ENCODE measurements around the gene C1orf53.

The C1orf53 gene

DNA sequence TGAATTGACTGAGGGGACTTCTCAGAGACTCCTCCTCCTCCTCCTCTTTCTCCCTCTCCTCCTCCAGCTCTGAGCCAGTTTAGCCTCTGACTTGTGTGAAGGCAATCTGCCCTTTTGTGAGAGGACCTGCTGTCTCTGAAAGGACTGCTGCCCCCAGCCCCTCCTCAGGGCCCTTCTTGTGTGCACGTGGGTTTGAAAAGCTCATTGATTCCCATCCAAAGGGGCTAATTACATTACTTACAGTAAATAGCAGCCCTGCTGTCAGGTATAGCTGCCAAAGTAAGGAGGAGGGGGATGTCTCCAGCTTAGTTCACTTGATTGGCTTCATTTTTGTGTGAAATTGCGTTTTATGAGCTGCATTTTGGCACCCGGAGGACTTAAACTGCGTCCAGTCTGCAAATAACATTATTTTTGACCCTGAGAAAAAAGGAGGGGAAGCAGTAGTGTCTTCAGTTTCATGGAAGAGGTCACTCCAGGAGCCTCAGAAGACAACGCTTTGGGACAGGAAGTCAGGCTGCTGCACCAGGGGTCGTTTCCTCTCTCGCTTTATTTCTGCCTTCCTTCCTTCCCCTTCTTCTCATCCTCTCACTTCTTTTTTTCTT is 12.9 kb downstream of the C1orf53 start:
- H3K4me3 ChIP-seq (ENCODE audit: low read length in 2 of 2), result peak overlapping the region in 1 of 2 donors; percentile 49
- peaks cover 96 to 98% of the 10 kb centered on the region in 2 donors for H3K27me3 ChIP-seq (ENCODE audit: control insufficient read depth in 1 of 2, insufficient read depth in 2 of 2, low read length in 2 of 2)
- no peaks in the 10 kb centered on the region for H3K36me3 ChIP-seq (ENCODE audit: control insufficient read depth in 2 of 2, insufficient read depth in 2 of 2, low read length in 2 of 2)
- H3K9ac ChIP-seq (ENCODE audit: low read length in 2 of 2), result no peak overlapping the region
- peaks cover 48% of the 10 kb centered on the region for H3K4me1 ChIP-seq (ENCODE audit: control insufficient read depth, insufficient read depth, low read length)
- H3K27ac ChIP-seq (ENCODE audit: low read length), result no peak overlapping the region
- H3K9me3 ChIP-seq (ENCODE audit: control insufficient read depth in 2 of 2, low read length in 2 of 2), result peaks cover 0 to 2% of the 10 kb centered on the region in 2 donors

DNA sequence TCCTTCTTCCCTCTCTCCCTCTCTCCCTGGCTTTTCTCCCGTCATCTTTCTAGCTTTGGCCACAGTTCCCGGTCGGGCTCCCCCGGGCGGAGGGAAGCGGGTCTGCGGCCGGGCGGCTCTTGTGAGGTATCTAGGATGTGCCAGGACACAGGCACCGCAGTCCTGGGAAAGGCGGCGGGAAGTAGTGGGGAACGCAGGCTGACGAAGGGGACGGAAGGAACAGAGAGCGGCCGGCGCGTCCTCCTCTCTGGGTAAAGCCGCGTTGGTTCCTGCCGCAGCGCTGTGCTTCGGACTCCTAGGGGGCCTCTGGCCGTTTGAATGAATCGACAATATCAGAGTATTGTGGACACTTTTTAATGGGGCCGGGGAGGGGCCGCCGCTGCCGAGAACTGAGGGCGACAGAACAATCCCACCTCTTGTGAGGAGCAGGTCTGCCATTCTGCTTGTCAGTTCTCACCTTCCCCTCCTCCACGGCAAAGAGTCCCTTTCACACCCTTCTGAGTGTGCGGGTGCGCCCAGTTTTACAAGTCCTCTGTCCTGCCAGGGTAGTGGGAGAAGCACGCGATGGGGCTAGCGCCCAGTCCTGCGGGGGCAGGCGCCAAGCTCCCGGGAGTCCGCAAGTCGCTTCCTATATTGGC is 13.6 kb downstream of the C1orf53 start:
- peaks cover 97 to 99% of the 10 kb centered on the region in 2 donors for H3K27me3 ChIP-seq (ENCODE audit: control insufficient read depth in 1 of 2, insufficient read depth in 2 of 2, low read length in 2 of 2)
- H3K4me3 ChIP-seq (ENCODE audit: low read length in 2 of 2), result peak overlapping the region in 1 of 2 donors; percentile 49
- H3K4me1 ChIP-seq (ENCODE audit: control insufficient read depth, insufficient read depth, low read length), result peaks cover 44% of the 10 kb centered on the region
- H3K27ac ChIP-seq (ENCODE audit: low read length), result no peak overlapping the region
- H3K9me3 ChIP-seq (ENCODE audit: control insufficient read depth in 2 of 2, low read length in 2 of 2), result peaks cover 0 to 2% of the 10 kb centered on the region in 2 donors
- H3K36me3 ChIP-seq (ENCODE audit: control insufficient read depth in 2 of 2, insufficient read depth in 2 of 2, low read length in 2 of 2), result no peaks in the 10 kb centered on the region
- H3K9ac ChIP-seq (ENCODE audit: low read length in 2 of 2), result no peak overlapping the region

DNA sequence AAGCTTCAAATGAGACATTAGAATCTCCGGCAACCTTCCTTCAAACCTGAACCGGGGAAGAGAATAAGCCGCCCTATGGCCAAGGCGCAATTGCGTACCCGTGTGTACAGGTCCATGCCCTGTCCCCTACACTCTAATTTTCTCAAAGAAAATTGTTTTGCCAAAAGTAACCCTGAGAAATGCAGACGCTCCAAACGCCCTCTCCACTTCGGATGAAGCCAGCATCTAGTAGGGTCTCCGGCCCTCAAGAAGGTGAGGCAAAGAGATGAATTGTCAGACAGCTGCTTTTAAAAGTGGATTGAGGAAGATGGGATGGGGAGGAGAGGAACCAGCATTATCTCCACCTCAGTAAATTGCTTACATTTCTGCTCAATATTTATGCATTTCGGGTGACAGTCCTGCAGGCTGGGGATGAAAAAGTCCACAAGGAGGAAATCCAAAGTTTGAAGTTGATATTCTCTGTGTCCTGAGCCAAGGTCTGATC is 14.1 kb downstream of the C1orf53 start:
- Histone ChIP-seq H3K27me3 (ENCODE audit: control insufficient read depth in 1 of 2, insufficient read depth in 2 of 2, low read length in 2 of 2) (peaks cover 97 to 99% of the 10 kb centered on the region in 2 donors), H3K36me3 (ENCODE audit: control insufficient read depth in 2 of 2, insufficient read depth in 2 of 2, low read length in 2 of 2) (no peaks in the 10 kb centered on the region), H3K9me3 (ENCODE audit: control insufficient read depth in 2 of 2, low read length in 2 of 2) (peaks cover 0 to 2% of the 10 kb centered on the region in 2 donors), H3K4me1 (ENCODE audit: control insufficient read depth, insufficient read depth, low read length) (peaks cover 39% of the 10 kb centered on the region), H3K4me3 (ENCODE audit: low read length in 2 of 2) (peak overlapping the region in 1 of 2 donors; percentile 49), H3K9ac (ENCODE audit: low read length in 2 of 2) (no peak overlapping the region), H3K27ac (ENCODE audit: low read length) (no peak overlapping the region)

DNA sequence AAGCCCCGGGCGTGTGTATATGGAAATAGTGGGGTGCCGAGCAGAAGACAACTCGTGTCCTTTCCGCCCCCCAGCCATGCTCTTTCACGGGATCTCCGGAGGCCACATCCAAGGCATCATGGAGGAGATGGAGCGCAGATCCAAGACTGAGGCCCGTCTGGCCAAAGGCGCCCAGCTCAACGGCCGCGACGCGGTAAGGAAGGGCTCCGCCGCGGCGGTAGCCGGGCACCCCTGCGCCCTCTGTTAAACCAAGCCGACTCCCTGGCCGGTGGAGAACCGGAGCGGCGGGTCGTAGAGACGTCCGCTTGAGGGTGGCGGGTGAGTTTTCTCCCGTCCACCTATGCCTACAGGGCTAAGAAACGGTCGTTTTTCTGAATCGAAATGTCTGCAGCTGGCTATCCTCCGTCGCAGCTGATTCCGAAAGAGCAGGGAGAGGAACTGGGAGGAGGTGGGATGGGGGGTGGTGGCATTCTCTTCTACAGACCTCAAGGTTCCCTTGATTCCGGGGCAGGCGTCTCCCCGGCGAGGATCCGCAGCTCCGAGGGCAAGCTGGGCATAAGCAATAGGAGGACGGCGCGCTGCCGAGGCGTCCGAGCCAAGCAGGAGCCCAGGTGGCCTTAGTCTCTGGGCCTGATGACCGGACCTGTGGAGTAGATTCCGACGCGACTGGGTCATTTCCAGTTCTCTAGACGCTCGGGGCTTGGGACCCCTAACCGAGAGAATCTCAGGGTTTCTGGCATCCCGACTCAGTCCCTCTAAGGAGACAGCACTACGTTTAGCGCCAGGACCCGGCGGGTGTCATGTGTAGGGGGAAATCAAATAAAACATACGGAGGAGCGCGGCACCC is 15.6 kb downstream of the C1orf53 start:
- peaks cover 95 to 99% of the 10 kb centered on the region in 2 donors for H3K27me3 ChIP-seq (ENCODE audit: control insufficient read depth in 1 of 2, insufficient read depth in 2 of 2, low read length in 2 of 2)
- no peak overlapping the region for H3K9ac ChIP-seq (ENCODE audit: low read length in 2 of 2)
- H3K4me3 ChIP-seq (ENCODE audit: low read length in 2 of 2), result peak overlapping the region; percentile 26 to 59
- peaks cover 0 to 2% of the 10 kb centered on the region in 2 donors for H3K9me3 ChIP-seq (ENCODE audit: control insufficient read depth in 2 of 2, low read length in 2 of 2)
- no peak overlapping the region for H3K27ac ChIP-seq (ENCODE audit: low read length)
- H3K4me1 ChIP-seq (ENCODE audit: control insufficient read depth, insufficient read depth, low read length), result peaks cover 30% of the 10 kb centered on the region
- no peaks in the 10 kb centered on the region for H3K36me3 ChIP-seq (ENCODE audit: control insufficient read depth in 2 of 2, insufficient read depth in 2 of 2, low read length in 2 of 2)

DNA sequence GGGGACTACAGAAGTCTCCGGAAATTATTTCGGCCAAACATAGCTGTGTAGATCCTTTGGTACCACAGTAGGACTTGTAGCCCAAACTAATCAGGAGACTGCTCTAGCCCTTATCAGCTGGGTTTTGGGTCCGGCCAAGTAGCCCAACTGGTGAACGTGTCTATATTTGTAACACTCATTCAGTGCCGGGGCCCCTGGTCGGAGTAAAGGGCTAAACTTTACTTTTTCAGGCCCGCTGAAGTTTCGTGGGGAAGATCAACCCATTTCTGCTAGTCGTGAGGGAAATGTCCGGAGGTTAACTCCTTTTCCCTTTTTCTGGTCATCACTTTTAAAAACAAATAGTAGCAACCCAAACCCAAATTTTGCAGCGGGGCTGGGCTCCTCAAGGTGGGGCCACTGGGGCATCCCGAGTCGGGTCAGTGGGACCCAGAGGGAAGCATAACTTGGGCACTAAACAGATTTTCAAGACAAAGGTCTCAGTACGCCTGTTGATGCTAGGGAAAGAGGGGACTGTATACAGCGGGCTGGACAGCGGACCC is 16.4 kb downstream of the C1orf53 start:
- Histone ChIP-seq H3K36me3 (ENCODE audit: control insufficient read depth in 2 of 2, insufficient read depth in 2 of 2, low read length in 2 of 2) (no peaks in the 10 kb centered on the region), H3K4me1 (ENCODE audit: control insufficient read depth, insufficient read depth, low read length) (peaks cover 24% of the 10 kb centered on the region), H3K9ac (ENCODE audit: low read length in 2 of 2) (no peak overlapping the region), H3K27ac (ENCODE audit: low read length) (no peak overlapping the region), H3K27me3 (ENCODE audit: control insufficient read depth in 1 of 2, insufficient read depth in 2 of 2, low read length in 2 of 2) (peaks cover 87 to 92% of the 10 kb centered on the region in 2 donors), H3K4me3 (ENCODE audit: low read length in 2 of 2) (no peak overlapping the region), H3K9me3 (ENCODE audit: control insufficient read depth in 2 of 2, low read length in 2 of 2) (peaks cover 0 to 2% of the 10 kb centered on the region in 2 donors)

DNA sequence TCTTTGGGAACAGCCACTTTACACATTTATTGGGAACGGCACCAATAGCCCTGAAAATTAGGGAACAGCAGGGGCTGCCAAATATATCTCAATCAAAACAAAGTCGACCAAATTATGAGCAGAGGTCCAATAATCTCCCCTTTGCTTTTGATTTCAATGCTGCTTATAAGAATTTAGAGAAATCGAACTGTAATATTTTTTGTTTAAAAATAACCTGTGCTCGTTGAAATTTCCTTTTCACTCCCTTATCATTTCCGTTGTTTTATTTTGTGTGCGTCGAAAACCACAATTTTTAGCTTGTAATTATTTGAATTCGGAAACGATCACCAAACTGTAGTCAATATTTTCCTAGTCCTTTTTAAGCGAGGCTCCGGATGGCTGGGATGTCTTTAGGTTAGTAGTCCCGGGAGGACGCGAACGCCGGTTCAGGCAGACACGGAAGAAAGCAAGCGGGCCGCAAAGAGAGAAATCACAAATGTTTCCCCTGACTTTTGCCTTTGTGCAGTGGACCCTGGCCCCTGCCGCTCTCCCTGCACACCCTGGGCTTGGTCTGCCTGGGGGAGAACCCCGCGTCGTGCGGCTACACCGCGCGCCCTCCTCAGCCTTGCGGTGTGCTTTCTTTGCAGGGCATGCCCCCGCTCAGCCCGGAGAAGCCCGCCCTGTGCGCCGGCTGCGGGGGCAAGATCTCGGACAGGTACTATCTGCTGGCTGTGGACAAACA is 17.1 kb downstream of the C1orf53 start:
- Histone ChIP-seq H3K27me3 (ENCODE audit: control insufficient read depth in 1 of 2, insufficient read depth in 2 of 2, low read length in 2 of 2) (peaks cover 80 to 86% of the 10 kb centered on the region in 2 donors), H3K4me3 (ENCODE audit: low read length in 2 of 2) (no peak overlapping the region), H3K27ac (ENCODE audit: low read length) (no peak overlapping the region), H3K4me1 (ENCODE audit: control insufficient read depth, insufficient read depth, low read length) (peaks cover 24% of the 10 kb centered on the region), H3K36me3 (ENCODE audit: control insufficient read depth in 2 of 2, insufficient read depth in 2 of 2, low read length in 2 of 2) (no peaks in the 10 kb centered on the region), H3K9ac (ENCODE audit: low read length in 2 of 2) (no peak overlapping the region), H3K9me3 (ENCODE audit: control insufficient read depth in 2 of 2, low read length in 2 of 2) (peaks cover 0 to 2% of the 10 kb centered on the region in 2 donors)

DNA sequence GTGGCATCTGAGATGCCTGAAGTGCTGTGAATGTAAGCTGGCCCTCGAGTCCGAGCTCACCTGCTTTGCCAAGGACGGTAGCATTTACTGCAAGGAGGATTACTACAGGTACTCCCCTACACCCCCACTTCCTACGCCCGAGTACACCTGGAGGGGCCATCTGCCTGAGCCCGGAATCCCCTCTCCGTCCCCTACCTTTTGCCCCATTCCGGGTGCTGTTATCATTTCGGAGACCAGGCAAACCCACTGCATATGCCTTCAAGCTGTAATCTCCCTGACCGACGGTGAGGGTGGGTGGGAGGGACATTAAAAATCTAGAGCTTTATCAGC is 17.6 kb downstream of the C1orf53 start:
- Histone ChIP-seq H3K4me1 (ENCODE audit: control insufficient read depth, insufficient read depth, low read length) (peaks cover 24% of the 10 kb centered on the region), H3K9ac (ENCODE audit: low read length in 2 of 2) (no peak overlapping the region), H3K27me3 (ENCODE audit: control insufficient read depth in 1 of 2, insufficient read depth in 2 of 2, low read length in 2 of 2) (peaks cover 75 to 80% of the 10 kb centered on the region in 2 donors), H3K4me3 (ENCODE audit: low read length in 2 of 2) (no peak overlapping the region), H3K9me3 (ENCODE audit: control insufficient read depth in 2 of 2, low read length in 2 of 2) (peaks cover 0 to 2% of the 10 kb centered on the region in 2 donors), H3K27ac (ENCODE audit: low read length) (no peak overlapping the region), H3K36me3 (ENCODE audit: control insufficient read depth in 2 of 2, insufficient read depth in 2 of 2, low read length in 2 of 2) (no peaks in the 10 kb centered on the region)

DNA sequence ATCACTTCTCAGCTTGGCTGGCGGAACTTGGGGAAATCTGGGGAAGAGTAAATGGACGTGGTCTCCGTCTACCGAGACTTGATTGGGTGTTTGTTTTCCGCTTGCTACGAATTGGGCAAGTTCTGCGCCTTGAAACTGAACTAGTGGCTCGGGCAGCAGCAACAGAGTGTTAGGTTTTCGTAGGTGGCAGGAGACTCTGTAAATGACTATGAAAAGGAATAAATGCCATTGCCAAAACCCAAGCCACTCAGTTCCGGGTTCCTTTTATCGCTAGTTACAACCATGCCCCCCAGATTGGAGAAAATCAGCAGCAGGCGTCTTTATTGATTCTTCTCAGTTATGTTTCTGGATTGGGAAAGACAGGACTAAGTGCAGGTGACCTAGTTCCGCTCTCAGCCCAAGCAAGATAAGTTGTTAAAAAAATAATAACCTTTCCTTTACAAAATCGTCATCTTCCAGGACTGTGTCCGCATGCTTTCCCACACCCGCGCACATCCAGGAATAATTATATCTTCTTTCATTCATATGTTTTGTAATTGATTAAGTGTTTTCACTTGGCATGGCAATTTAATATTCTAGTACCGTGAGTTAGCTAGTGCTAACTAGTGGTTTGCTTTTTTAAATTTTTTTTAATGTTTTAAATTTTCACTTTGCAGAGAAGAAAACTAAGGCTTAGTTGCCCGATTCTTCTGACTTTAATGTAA is 18.1 kb downstream of the C1orf53 start:
- no peak overlapping the region for H3K9ac ChIP-seq (ENCODE audit: low read length in 2 of 2)
- no peaks in the 10 kb centered on the region for H3K36me3 ChIP-seq (ENCODE audit: control insufficient read depth in 2 of 2, insufficient read depth in 2 of 2, low read length in 2 of 2)
- H3K27me3 ChIP-seq (ENCODE audit: control insufficient read depth in 1 of 2, insufficient read depth in 2 of 2, low read length in 2 of 2), result peaks cover 70 to 79% of the 10 kb centered on the region in 2 donors
- H3K9me3 ChIP-seq (ENCODE audit: control insufficient read depth in 2 of 2, low read length in 2 of 2), result peaks cover 0 to 2% of the 10 kb centered on the region in 2 donors
- H3K4me3 ChIP-seq (ENCODE audit: low read length in 2 of 2), result no peak overlapping the region
- no peak overlapping the region for H3K27ac ChIP-seq (ENCODE audit: low read length)
- H3K4me1 ChIP-seq (ENCODE audit: control insufficient read depth, insufficient read depth, low read length), result peaks cover 24% of the 10 kb centered on the region

DNA sequence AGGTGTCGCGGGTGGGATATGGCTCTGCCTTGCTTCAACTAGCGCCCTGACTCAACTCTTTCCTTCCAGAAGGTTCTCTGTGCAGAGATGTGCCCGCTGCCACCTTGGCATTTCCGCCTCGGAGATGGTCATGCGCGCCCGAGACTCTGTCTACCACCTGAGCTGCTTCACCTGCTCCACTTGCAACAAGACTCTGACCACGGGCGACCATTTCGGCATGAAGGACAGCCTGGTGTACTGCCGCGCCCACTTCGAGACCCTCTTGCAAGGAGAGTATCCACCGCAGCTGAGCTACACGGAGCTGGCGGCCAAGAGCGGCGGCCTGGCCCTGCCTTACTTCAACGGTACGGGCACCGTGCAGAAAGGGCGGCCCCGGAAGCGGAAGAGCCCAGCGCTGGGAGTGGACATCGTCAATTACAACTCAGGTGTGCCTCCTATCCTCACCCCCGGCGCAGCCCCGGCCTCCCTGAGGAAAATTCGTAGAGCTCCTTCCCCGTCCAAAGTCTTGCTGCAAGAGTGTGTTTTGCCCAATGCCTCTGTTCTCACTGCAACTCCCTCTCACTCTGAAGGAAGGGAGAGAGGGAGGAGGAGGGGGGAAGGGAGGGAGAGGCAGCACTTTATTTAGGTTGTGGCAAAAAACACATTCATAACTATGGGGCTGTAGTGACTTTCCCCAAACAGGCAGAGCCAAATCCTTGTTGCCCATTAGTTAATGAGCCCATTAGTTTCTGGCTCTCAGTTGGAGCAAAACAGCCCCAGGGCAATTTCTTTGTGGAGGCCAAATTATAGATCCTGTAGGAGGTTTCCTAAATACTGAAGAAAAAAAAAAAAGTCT is 19.0 kb downstream of the C1orf53 start:
- no peaks in the 10 kb centered on the region for H3K36me3 ChIP-seq (ENCODE audit: control insufficient read depth in 2 of 2, insufficient read depth in 2 of 2, low read length in 2 of 2)
- no peak overlapping the region for H3K9ac ChIP-seq (ENCODE audit: low read length in 2 of 2)
- H3K27ac ChIP-seq (ENCODE audit: low read length), result no peak overlapping the region
- H3K27me3 ChIP-seq (ENCODE audit: control insufficient read depth in 1 of 2, insufficient read depth in 2 of 2, low read length in 2 of 2), result peaks cover 62 to 73% of the 10 kb centered on the region in 2 donors
- H3K4me3 ChIP-seq (ENCODE audit: low read length in 2 of 2), result no peak overlapping the region
- peaks cover 18% of the 10 kb centered on the region for H3K4me1 ChIP-seq (ENCODE audit: control insufficient read depth, insufficient read depth, low read length)
- peaks cover 0 to 2% of the 10 kb centered on the region in 2 donors for H3K9me3 ChIP-seq (ENCODE audit: control insufficient read depth in 2 of 2, low read length in 2 of 2)

All from stomach smooth muscle (tissue), 2 donors.